Peyer's patch (tissue), 4 donors: ENCODE data around the gene RSPRY1. TPM values are rescaled to one million over a fixed set of nuclear protein-coding genes. Genes with fewer than 3 reads are reported as not detected.
"Not testable (repeated sequence)": the region's sequence is repeated elsewhere in the genome, so short reads cannot be mapped to it uniquely, and the experiment has no call there.

Source experiments
- DNase-seq, 3 donors: peaks; one replicate each; pipeline ENCODE4 v3.0.0-alpha.2; 2017 to 2019
- H3K27ac ChIP-seq, 4 donors: fragments of 200-600 bp; sonication (generic); one replicate each; pipeline ENCODE4 v1.5.1; 2016 to 2019
- H3K27me3 ChIP-seq, 2 donors: fragments of 200-600 bp; sonication (generic); one replicate each; pipeline ENCODE4 v1.5.1; 2019
- H3K36me3 ChIP-seq, 3 donors: fragments of 200-600 bp; sonication (generic); one replicate each; pipeline ENCODE4 v1.5.1; 2016 to 2019
- H3K4me1 ChIP-seq, 4 donors: fragments of 200-600 bp; sonication (generic); one replicate each; pipeline ENCODE4 v1.5.1; 2016 to 2019
- H3K4me3 ChIP-seq, 4 donors: fragments of 200-600 bp; sonication (generic); 1 replicate in 3 of 4; 2 replicates in 1 of 4; pipeline ENCODE4 v1.5.1; 2016 to 2019; ENCODE audit warnings: mild to moderate bottlenecking in 1 of 4
- H3K9me3 ChIP-seq, 4 donors: fragments of 200-600 bp; sonication (generic); one replicate each; pipeline ENCODE4 v1.5.1; 2016 to 2019; ENCODE audit warnings: mild to moderate bottlenecking in 1 of 4
- CTCF ChIP-seq, 6 experiments: fragments of 450-650 bp in 4 of 6; fragments of 200-600 bp in 2 of 6; sonication (generic) in 1 of 6; IDR thresholded peaks; one replicate each; pipeline ENCODE4 v1.5.1; 2017 to 2019; ENCODE audit warnings: antibody characterized with exemption in 6 of 6, mild to moderate bottlenecking in 3 of 6, moderate library complexity in 1 of 6
- POLR2A ChIP-seq, 2 donors: fragments of 450-650 bp; IDR thresholded peaks; one replicate each; pipeline ENCODE4 v1.5.1; 2017; ENCODE audit warnings: antibody characterized with exemption in 2 of 2, mild to moderate bottlenecking in 2 of 2, moderate library complexity in 2 of 2
- total RNA-seq, 4 donors: library from RNA; depleted of rRNA; stranded (reverse); fragments of >200 nt; gene quantifications; one replicate each; pipeline ENCODE4 v1.1.0, GENCODE V29; 2016

RSPRY1 gene
- total RNA-seq, 4 donors from 2014 or later, result 49.0 to 84.7 (median 65.1) TPM

- DNase-seq, result no peak
- Histone ChIP-seq H3K4me1 (peaks cover 0 to 20% (median 5%) of the 10 kb centered on the region in 4 donors), H3K27me3 (no peaks in the 10 kb centered on the region), H3K4me3 (no peak overlapping the region), H3K27ac (peak overlapping the region in 1 of 4 donors; percentile 3), H3K9me3 (no peaks in the 10 kb centered on the region), H3K36me3 (no peaks in the 10 kb centered on the region)
- no peak for TF ChIP-seq CTCF (IDR thresholded peaks at IDR 0.05)
- no peak for TF ChIP-seq POLR2A (IDR thresholded peaks at IDR 0.05)
Measured at GRCh38 chr16:57194512-57194911, 8.4 kb downstream of the RSPRY1 start.

- H3K27ac ChIP-seq, result no peak overlapping the region
- peaks cover 0 to 15% (median under 1%) of the 10 kb centered on the region in 4 donors for H3K4me1 ChIP-seq
- DNase-seq, result no peak
- no peaks in the 10 kb centered on the region for H3K36me3 ChIP-seq
- H3K9me3 ChIP-seq, result no peaks in the 10 kb centered on the region
- H3K27me3 ChIP-seq, result no peaks in the 10 kb centered on the region
- TF ChIP-seq POLR2A (IDR thresholded peaks at IDR 0.05) (no peak), CTCF (IDR thresholded peaks at IDR 0.05) (no peak)
- no peak overlapping the region for H3K4me3 ChIP-seq
Measured at GRCh38 chr16:57196286-57196685, 10.2 kb downstream of the RSPRY1 start.

- no peak for DNase-seq
- no peak overlapping the region for H3K4me3 ChIP-seq
- no peak overlapping the region for H3K27ac ChIP-seq
- H3K27me3 ChIP-seq, result no peaks in the 10 kb centered on the region
- H3K4me1 ChIP-seq, result peaks cover 0 to 14% (median 0%) of the 10 kb centered on the region in 4 donors
- H3K36me3 ChIP-seq, result no peaks in the 10 kb centered on the region
- TF ChIP-seq CTCF (IDR thresholded peaks at IDR 0.05), result no peak
- TF ChIP-seq POLR2A (IDR thresholded peaks at IDR 0.05), result no peak
- no peaks in the 10 kb centered on the region for H3K9me3 ChIP-seq
Measured at GRCh38 chr16:57196753-57197152, 10.6 kb downstream of the RSPRY1 start.

GRCh38 chr16:57200321-57200720, 14.2 kb downstream of the RSPRY1 start:
- DNase-seq, H3K27ac ChIP-seq, H3K9me3 ChIP-seq, H3K4me1 ChIP-seq, H3K27me3 ChIP-seq, H3K4me3 ChIP-seq, H3K36me3 ChIP-seq: not testable (repeated sequence)

- H3K9me3 ChIP-seq, DNase-seq, H3K27ac ChIP-seq, H3K4me1 ChIP-seq, H3K4me3 ChIP-seq, H3K27me3 ChIP-seq: not testable (repeated sequence)
- H3K36me3 ChIP-seq, result peaks cover 0 to 15% (median 3%) of the 10 kb centered on the region in 3 donors
Measured at GRCh38 chr16:57200926-57201325, 14.8 kb downstream of the RSPRY1 start.

- H3K9me3 ChIP-seq, result no peaks in the 10 kb centered on the region
- no peaks in the 10 kb centered on the region for H3K27me3 ChIP-seq
- no peak for DNase-seq
- no peak overlapping the region for H3K4me3 ChIP-seq
- H3K27ac ChIP-seq, result no peak overlapping the region
- no peaks in the 10 kb centered on the region for H3K4me1 ChIP-seq
- no peak for TF ChIP-seq CTCF (IDR thresholded peaks at IDR 0.05)
- TF ChIP-seq POLR2A (IDR thresholded peaks at IDR 0.05), result no peak
- peaks cover 0 to 27% (median 3%) of the 10 kb centered on the region in 3 donors for H3K36me3 ChIP-seq
Measured at GRCh38 chr16:57202095-57202886, 16.2 kb downstream of the RSPRY1 start.
